ENCODE measurements around the gene IRF2BPL.

Gene IRF2BPL

DNA sequence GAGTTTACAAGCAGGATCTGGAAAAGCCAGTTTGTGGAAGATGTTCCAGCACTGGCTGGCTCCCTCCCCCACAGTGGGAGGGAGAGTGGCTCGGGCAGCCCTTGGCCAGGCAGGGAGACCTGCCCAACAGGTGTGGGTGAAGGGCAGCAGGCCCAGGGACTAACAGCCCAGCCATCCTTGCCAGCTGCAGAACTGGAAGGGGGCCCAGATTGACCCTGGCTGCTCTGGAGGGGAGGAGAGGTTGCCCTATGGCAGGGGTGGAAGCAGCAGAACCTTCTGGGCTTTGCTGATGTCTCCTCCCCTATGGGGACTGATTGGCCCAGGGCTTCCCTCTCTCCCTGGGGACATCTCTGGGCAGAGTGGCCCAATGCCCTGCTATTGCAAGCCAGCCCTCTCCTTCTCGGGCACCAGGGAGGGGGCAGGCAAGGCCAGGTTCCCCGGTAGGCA lies 20.5 kb downstream of the IRF2BPL start:
- TF ChIP-seq, protein P1, sequence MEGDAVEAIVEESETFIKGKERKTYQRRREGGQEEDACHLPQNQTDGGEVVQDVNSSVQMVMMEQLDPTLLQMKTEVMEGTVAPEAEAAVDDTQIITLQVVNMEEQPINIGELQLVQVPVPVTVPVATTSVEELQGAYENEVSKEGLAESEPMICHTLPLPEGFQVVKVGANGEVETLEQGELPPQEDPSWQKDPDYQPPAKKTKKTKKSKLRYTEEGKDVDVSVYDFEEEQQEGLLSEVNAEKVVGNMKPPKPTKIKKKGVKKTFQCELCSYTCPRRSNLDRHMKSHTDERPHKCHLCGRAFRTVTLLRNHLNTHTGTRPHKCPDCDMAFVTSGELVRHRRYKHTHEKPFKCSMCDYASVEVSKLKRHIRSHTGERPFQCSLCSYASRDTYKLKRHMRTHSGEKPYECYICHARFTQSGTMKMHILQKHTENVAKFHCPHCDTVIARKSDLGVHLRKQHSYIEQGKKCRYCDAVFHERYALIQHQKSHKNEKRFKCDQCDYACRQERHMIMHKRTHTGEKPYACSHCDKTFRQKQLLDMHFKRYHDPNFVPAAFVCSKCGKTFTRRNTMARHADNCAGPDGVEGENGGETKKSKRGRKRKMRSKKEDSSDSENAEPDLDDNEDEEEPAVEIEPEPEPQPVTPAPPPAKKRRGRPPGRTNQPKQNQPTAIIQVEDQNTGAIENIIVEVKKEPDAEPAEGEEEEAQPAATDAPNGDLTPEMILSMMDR (IDR thresholded peaks at IDR 0.05; ENCODE audit: borderline replicate concordance, control extremely low read depth, extremely low read depth, insufficient read depth, missing control alignments), result no peak
- DNase-seq (ENCODE audit: low spot score), result no peak
- in situ Hi-C loops (cut with MboI; ENCODE audit: low sequenced_read_pairs, unreplicated experiment), result no loop called here

DNA sequence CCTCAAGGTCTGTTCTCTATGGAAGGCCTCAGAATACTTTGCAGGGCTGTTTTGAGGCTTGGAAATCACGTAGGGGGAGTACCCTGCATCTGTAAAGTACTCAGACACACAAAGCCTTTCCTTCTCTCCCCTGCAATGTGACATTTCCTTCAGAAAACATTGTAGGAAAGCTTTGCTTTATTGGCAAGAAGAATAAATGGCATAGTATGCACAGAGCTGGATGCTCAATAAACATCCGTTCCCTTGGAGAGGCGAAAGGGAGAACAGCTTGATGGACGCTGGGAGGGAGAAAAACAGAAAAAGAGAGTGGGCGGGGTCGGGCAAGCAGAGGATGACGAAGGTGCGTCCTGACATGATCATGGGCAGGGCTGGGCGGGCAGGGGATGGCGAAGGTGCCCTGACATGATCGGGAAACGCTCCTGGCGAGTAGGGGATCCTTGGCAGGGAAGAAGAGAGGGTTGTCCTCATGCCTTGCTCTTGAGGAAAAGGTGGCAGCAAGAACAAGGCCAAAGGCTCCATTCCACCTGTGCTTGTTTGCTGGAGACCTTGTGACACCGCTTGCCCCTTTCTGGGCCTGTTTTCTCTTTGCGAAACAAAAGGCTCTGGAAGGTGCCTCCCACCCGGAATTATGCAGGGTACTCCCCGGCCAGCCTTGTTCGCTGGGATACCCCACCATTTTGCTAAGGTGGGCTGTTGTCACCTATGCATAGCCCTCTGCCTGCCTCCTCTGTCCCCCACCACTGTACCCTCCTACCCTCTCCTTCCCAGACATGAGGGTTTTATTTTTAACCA lies 21.1 kb downstream of the IRF2BPL start:
- no peak for DNase-seq (ENCODE audit: low spot score)
- in situ Hi-C loops (cut with MboI; ENCODE audit: low sequenced_read_pairs, unreplicated experiment), result no loop called here
- TF ChIP-seq, protein P1 (IDR thresholded peaks at IDR 0.05; ENCODE audit: borderline replicate concordance, control extremely low read depth, extremely low read depth, insufficient read depth, missing control alignments), result no peak

DNA sequence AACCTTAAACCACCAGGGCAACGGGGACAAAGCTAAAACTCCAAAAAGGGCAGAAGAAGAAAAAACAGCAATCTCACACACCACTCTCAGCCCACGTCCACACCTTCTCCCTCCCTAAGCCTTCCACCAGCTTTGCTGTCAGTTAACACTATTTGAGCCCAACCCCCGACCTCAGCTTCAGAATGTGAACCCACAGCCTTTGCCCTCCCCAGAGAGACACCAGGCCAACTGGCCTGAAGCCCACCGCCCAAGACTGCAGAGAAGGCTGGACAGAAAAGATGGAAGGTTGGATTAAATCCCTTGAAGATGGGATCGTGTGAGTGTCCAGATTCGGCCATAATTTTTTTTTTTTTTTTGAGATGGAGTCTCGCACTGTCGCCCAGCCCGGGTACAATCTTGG lies 22.4 kb downstream of the IRF2BPL start:
- in situ Hi-C loops (cut with MboI; ENCODE audit: low sequenced_read_pairs, unreplicated experiment), result no loop called here
- TF ChIP-seq, protein P1 (IDR thresholded peaks at IDR 0.05; ENCODE audit: borderline replicate concordance, control extremely low read depth, extremely low read depth, insufficient read depth, missing control alignments), result no peak
- DNase-seq (ENCODE audit: low spot score), result no peak

DNA sequence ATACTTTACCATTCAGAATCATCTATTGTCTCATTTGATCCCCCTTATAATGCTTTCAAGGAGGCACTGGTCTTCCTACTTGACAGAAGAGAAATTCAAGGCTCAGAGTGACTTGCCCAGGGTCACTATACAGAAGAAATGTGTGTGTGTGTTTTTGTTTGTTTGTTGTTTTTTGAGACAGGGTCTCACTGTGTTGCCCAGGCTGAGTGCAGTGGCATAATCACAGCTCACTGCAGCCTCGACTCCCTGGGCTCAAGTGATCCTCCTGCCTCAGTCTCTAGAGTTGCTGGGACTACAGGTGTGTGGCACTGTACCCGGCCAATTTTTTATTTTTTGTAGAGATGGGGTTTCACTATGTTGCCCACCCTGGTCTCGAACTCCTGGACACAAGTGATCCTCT lies 22.9 kb downstream of the IRF2BPL start:
- DNase-seq (ENCODE audit: low spot score), result no peak
- in situ Hi-C loops (cut with MboI; ENCODE audit: low sequenced_read_pairs, unreplicated experiment), result no loop called here
- TF ChIP-seq, protein P1 (IDR thresholded peaks at IDR 0.05; ENCODE audit: borderline replicate concordance, control extremely low read depth, extremely low read depth, insufficient read depth, missing control alignments), result no peak

DNA sequence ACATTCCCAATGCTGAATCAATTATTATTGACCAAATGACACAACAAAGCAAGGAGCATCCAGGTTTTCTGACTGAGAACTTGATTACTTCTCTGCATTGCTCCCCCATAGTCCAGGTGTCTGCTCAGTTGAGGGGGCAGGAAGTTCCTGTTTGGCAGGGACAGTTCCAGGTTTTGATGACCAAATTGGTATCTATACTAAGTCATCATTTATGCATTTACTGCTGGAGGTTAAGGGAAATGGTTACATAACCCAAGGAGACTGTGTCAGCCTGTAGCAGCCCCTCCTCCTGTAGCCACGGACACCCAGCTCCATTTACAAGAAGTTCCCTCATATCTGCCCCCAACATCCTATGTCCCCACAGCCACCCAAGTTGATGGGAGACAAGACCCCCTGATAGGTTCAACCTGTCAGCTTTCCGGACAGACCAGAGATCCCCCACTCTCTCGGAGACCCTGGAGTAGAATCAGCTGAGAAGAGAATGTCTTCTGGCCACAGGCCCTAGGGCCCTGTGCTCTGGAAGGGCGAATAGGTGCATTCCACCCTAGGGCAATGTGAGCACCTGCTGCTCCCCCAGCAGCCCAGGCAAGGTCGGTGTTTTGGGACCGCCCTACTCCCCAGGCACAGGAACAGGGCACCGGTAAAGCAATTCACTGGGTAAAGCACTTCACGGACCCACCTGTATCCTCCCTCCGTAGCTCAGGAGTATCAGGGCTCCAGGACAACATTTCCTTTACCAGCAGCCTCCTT lies 23.6 kb downstream of the IRF2BPL start:
- no peak for DNase-seq (ENCODE audit: low spot score)
- in situ Hi-C loops (cut with MboI; ENCODE audit: low sequenced_read_pairs, unreplicated experiment), result no loop called here
- TF ChIP-seq, protein P1 (IDR thresholded peaks at IDR 0.05; ENCODE audit: borderline replicate concordance, control extremely low read depth, extremely low read depth, insufficient read depth, missing control alignments), result no peak

DNA sequence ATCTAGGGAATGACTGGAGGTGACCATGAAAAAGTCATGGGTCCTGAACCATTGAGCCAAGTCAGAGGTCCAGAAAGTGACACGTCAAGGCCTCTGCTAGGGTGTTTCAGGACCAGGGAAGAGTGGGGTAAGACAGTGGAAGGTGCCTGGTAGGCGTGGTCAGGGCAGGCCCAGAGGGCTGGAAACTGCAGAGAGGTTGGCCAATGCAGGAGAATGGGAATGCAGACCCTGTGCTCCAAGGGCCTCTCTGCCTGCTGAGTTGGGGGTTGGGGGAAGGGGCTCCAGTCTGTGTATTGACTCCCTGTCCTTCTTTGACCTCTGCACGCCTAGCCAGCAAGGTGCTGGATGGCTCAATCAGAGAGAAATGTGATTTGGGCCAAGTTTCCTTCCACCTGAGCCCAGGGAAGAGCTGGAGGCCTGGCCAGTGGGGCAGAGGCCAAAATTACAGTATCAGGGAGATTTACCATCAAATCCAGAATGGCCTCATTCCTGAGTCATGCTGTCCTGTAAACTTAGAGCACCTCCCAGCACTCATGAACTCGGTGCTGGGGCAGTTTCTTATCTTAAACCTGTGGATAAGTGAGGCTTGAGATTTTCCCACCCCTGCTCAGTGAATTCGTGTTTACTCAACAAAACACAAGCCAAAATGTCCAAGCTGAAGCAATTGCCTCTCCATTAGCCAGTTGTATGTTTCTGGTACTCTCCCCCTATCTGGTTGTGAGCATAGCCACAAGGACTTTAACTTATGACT lies 24.4 kb downstream of the IRF2BPL start:
- in situ Hi-C loops (cut with MboI; ENCODE audit: low sequenced_read_pairs, unreplicated experiment), result no loop called here
- DNase-seq (ENCODE audit: low spot score), result no peak
- TF ChIP-seq, protein P1 (IDR thresholded peaks at IDR 0.05; ENCODE audit: borderline replicate concordance, control extremely low read depth, extremely low read depth, insufficient read depth, missing control alignments), result no peak

Data from GM13976 (cell line).